Measurements from ENCODE around the gene P2RX3. TPM values are rescaled to one million over a fixed set of nuclear protein-coding genes. Genes with fewer than 3 reads are reported as not detected.
A peak's percentile ranks its signal among the peaks of the same experiment; 100 is the strongest.

The P2RX3 gene
- total and polyA plus RNA-seq, 2 of the 8 experiments (the other 6 are each of a cell fraction or from before 2014, with no cell fraction given), result 0.45 to 0.47 TPM

DNA sequence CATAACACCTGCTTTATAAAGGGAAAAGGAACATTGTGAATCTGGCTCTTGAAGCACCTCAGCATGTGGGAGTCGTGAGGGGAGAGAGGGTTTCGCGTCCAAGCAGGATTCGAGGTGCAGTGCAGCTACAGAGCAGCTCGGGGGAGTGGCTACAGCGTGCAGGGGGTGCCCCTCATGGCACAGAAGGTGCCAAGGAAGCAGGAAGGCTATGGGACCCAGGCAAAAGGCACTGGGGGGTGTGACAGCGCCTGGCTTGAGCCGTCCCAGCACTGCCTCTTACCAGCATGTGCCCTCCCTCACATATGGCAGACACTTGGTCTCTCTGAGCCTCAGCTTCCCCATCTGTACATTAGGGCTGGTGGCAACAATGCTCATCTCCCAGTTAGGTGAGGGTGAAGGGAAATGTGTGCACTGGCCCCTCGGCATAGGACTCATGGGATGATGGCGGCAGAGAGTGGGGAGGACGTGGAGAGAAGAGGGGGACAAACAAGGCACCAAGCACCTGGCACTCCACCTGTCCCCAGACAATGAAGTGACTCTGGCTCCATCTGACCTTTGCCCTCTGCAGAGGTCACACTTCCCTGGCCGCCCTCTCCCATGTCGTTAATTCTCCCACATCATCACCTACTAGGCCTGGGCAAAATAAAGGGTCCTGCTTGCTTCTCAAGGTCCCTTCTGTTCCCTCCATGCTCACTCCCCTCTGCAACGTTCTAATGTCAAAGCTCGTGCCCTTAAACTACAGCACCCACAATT, 23.8 kb upstream of the P2RX3 start:
- 86% methylated on average over 15 of the region's 15 CpGs; no CpG with 5 or more reads in 1 of the 2 experiments for whole genome bisulfite sequencing, 2 experiments (ENCODE audit: extremely low coverage in 1 of 2, insufficient coverage in 1 of 2, insufficient read length in 1 of 2, insufficient replicate concordance in 2 of 2, low coverage in 1 of 2, low lambda C conversion rate in 2 of 2, missing lambda C conversion rate in 1 of 2)
- ChIA-PET CTCF (ENCODE audit: partially characterized antibody) (interaction anchor here (1.1 kb wide), 1 partner anchor 29 kb away, joined by 4 read pairs; no protein-coding TSS in a partner anchor), POLR2A (ENCODE audit: partially characterized antibody) (interaction anchor here (1.1 to 45.7 kb wide), 5 partner anchors 7 to 144 kb away, joined by 4 to 1279 read pairs (median 4); partner anchors contain the start of genes P2RX3, SSRP1 and TNKS1BP1)
- Histone ChIP-seq H2AFZ (ENCODE audit: low read length) (no peak overlapping the region), H3K14ac (ENCODE audit: insufficient read length) (no peak overlapping the region), H3K36me3 (ENCODE audit: control insufficient read depth in 2 of 4, insufficient read depth in 4 of 4, low read length in 3 of 4) (peaks cover 24 to 83% (median 54%) of the 10 kb centered on the region in 4 experiments), H3K27ac (ENCODE audit: low read depth, low read length) (peak overlapping the region; percentile 28; the same call in 1 of the 2 replicates), H2BK12ac (ENCODE audit: low read depth, low read length) (peak overlapping the region; percentile 87; the same call in 1 of the 2 replicates), H3K27me3 (replicated peaks in 1 of 4; ENCODE audit: control insufficient read depth in 3 of 4, extremely low read depth in 1 of 4, insufficient read depth in 3 of 4, low read length in 3 of 4) (no peaks in the 10 kb centered on the region), H3K4me3 (ENCODE audit: extremely low read depth in 1 of 4, insufficient read depth in 2 of 4, low read depth in 3 of 4, low read length in 4 of 4) (no peak overlapping the region), H4K8ac (ENCODE audit: extremely low read depth, insufficient read depth, low read length) (no peak overlapping the region; the same call in 1 of the 2 replicates), H3K18ac (ENCODE audit: extremely low read depth, low read length) (0 out of 2 replicates have a peak overlapping the region, but pooled peaks have one; percentile 38), H3K4me1 (replicated peaks in 1 of 4; ENCODE audit: control insufficient read depth in 3 of 4, insufficient read depth in 4 of 4, low read length in 3 of 4) (peaks cover 15 to 36% (median 26%) of the 10 kb centered on the region in 4 experiments), H3K9me3 (ENCODE audit: insufficient read depth in 2 of 2, low read depth in 1 of 2, low read length in 1 of 2) (no peaks in the 10 kb centered on the region), H3K79me1 (ENCODE audit: low read depth, low read length) (peaks cover 14% of the 10 kb centered on the region), H3K9ac (replicated peaks in 1 of 4; ENCODE audit: extremely low read depth in 1 of 4, low read depth in 3 of 4, low read length in 3 of 4) (no peak overlapping the region; a peak in 1 of 7 replicates), H3K23ac (ENCODE audit: insufficient read length) (no peak overlapping the region), H2BK120ac (replicated peaks; ENCODE audit: low read depth, low read length) (no peak overlapping the region), H2BK20ac (ENCODE audit: low read length) (no peak overlapping the region), H4K5ac (ENCODE audit: insufficient read length, low read depth, low read length) (no peak overlapping the region), H3K4ac (replicated peaks; ENCODE audit: insufficient read length, low read depth, low read length) (peak overlapping the region; percentile 39), H3K79me2 (ENCODE audit: control insufficient read depth in 1 of 2, insufficient read depth in 2 of 2, low read length in 2 of 2) (peaks cover 0 to 19% of the 10 kb centered on the region in 2 experiments; a peak in 2 of 4 replicates), H2BK15ac (ENCODE audit: low read length) (0 out of 2 replicates have a peak overlapping the region, but pooled peaks have one; percentile 46), H3K4me2 (ENCODE audit: insufficient read depth in 1 of 2, low read depth in 2 of 2, low read length in 2 of 2) (no peak overlapping the region; a peak in 1 of 4 replicates), H4K91ac (replicated peaks; ENCODE audit: insufficient read length, low read length) (peak overlapping the region; percentile 42), H2BK5ac (ENCODE audit: low read depth, low read length) (peak overlapping the region; percentile 75), H2AK5ac (ENCODE audit: low read depth, low read length) (peak overlapping the region; percentile 53; the same call in 1 of the 2 replicates), H3K23me2 (ENCODE audit: low read depth, low read length) (peaks cover 4% of the 10 kb centered on the region; the same call in 1 of the 2 replicates), H4K20me1 (replicated peaks in 1 of 2; ENCODE audit: control insufficient read depth in 1 of 2, insufficient read depth in 2 of 2, low read length in 2 of 2) (peaks cover 0 to 21% of the 10 kb centered on the region in 2 experiments), H3K56ac (replicated peaks; ENCODE audit: insufficient read length, low read depth, low read length) (no peak overlapping the region)
- TF ChIP-seq RBBP5 (IDR thresholded peaks at IDR 0.05; ENCODE audit: borderline replicate concordance, low read depth, low read length), result no peak
- TF ChIP-seq POLR2A (IDR thresholded peaks at IDR 0.05; ENCODE audit: control extremely low read depth in 1 of 2, low read depth in 2 of 2, low read length in 2 of 2), result peak in 1 of 2 experiments; percentile 22; a peak in 2 of 3 replicates
- TF ChIP-seq SIRT6 (IDR thresholded peaks at IDR 0.05; ENCODE audit: low read length), result no peak
- no peak for TF ChIP-seq CBX8 (IDR thresholded peaks at IDR 0.05; ENCODE audit: borderline replicate concordance, low read depth, low read length)
- TF ChIP-seq, protein P1, sequence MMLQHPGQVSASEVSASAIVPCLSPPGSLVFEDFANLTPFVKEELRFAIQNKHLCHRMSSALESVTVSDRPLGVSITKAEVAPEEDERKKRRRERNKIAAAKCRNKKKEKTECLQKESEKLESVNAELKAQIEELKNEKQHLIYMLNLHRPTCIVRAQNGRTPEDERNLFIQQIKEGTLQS (IDR thresholded peaks at IDR 0.05; ENCODE audit: insufficient read depth, low read depth, low read length), result no peak
- DNase-seq (ENCODE audit: low read depth in 1 of 2, low spot score in 2 of 2), result no peak
- FAIRE-seq, result no peak

Measured in H1 (cell line).